Measurements from ENCODE around the gene NOL7.

- TF ChIP-seq, protein P1, sequence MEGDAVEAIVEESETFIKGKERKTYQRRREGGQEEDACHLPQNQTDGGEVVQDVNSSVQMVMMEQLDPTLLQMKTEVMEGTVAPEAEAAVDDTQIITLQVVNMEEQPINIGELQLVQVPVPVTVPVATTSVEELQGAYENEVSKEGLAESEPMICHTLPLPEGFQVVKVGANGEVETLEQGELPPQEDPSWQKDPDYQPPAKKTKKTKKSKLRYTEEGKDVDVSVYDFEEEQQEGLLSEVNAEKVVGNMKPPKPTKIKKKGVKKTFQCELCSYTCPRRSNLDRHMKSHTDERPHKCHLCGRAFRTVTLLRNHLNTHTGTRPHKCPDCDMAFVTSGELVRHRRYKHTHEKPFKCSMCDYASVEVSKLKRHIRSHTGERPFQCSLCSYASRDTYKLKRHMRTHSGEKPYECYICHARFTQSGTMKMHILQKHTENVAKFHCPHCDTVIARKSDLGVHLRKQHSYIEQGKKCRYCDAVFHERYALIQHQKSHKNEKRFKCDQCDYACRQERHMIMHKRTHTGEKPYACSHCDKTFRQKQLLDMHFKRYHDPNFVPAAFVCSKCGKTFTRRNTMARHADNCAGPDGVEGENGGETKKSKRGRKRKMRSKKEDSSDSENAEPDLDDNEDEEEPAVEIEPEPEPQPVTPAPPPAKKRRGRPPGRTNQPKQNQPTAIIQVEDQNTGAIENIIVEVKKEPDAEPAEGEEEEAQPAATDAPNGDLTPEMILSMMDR (IDR thresholded peaks at IDR 0.05; ENCODE audit: insufficient read depth, low read length) = no peak
- 0 out of 2 replicates have a peak, but pooled peaks have one; percentile 40 for TF ChIP-seq POLR2AphosphoS5 (IDR thresholded peaks at IDR 0.05; ENCODE audit: low read depth)
Observed at GRCh38 chr6:13638626-13639025, 23.5 kb downstream of the NOL7 start.

Measured in HL-60 (cell line).